Nephron (organoid): ENCODE measurements around the gene LRRC75A.

ENCODE experiments used
- H3K27ac Mint-ChIP-seq, 3 experiments: 2 replicates each; pipeline ENCODE4 v1.8.0; 2020; ENCODE audit warnings: mixed read lengths in 3 of 3, mild to moderate bottlenecking in 2 of 3, moderate library complexity in 1 of 3
- H3K27me3 Mint-ChIP-seq: 2 replicates; pipeline ENCODE4 v1.8.0; 2021; ENCODE audit warnings: low read depth, mild to moderate bottlenecking, moderate library complexity, mixed read lengths
- H3K36me3 Mint-ChIP-seq: 2 replicates; pipeline ENCODE4 v1.8.0; 2020; ENCODE audit warnings: low read depth, mixed read lengths
- H3K4me1 Mint-ChIP-seq: 2 replicates; pipeline ENCODE4 v1.8.0; 2020; ENCODE audit warnings: mixed read lengths
- H3K4me3 Mint-ChIP-seq, 3 experiments: 2 replicates each; pipeline ENCODE4 v1.8.0; 2020; ENCODE audit warnings: mild to moderate bottlenecking in 3 of 3, mixed read lengths in 3 of 3, moderate library complexity in 2 of 3
- H3K9me3 Mint-ChIP-seq: 2 replicates; pipeline ENCODE4 v1.8.0; 2020; ENCODE audit warnings: mixed read lengths
- TF ChIP-seq, protein P1 (sequence below), 3 experiments: fragments of 200-600 bp; sonication (generic); IDR thresholded peaks; one replicate each; pipeline ENCODE4 v1.5.0; 2021; ENCODE audit warnings: antibody characterized with exemption in 3 of 3; ENCODE audit not compliant: unreplicated experiment in 3 of 3

Gene LRRC75A

GRCh38 chr17:16467886-16468285 is 24.1 kb downstream of the LRRC75A start:
- Mint-ChIP-seq H3K4me1 (peaks cover 55% of the 10 kb centered on the region), H3K36me3 (no peaks in the 10 kb centered on the region), H3K9me3 (no peaks in the 10 kb centered on the region), H3K27me3 (no peaks in the 10 kb centered on the region), H3K4me3 (no peak overlapping the region), H3K27ac (peak overlapping the region in 1 of 3 experiments; percentile 64)
- TF ChIP-seq, protein P1, sequence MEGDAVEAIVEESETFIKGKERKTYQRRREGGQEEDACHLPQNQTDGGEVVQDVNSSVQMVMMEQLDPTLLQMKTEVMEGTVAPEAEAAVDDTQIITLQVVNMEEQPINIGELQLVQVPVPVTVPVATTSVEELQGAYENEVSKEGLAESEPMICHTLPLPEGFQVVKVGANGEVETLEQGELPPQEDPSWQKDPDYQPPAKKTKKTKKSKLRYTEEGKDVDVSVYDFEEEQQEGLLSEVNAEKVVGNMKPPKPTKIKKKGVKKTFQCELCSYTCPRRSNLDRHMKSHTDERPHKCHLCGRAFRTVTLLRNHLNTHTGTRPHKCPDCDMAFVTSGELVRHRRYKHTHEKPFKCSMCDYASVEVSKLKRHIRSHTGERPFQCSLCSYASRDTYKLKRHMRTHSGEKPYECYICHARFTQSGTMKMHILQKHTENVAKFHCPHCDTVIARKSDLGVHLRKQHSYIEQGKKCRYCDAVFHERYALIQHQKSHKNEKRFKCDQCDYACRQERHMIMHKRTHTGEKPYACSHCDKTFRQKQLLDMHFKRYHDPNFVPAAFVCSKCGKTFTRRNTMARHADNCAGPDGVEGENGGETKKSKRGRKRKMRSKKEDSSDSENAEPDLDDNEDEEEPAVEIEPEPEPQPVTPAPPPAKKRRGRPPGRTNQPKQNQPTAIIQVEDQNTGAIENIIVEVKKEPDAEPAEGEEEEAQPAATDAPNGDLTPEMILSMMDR (IDR thresholded peaks at IDR 0.05; ENCODE audit: unreplicated experiment in 3 of 3): no peak

DNA sequence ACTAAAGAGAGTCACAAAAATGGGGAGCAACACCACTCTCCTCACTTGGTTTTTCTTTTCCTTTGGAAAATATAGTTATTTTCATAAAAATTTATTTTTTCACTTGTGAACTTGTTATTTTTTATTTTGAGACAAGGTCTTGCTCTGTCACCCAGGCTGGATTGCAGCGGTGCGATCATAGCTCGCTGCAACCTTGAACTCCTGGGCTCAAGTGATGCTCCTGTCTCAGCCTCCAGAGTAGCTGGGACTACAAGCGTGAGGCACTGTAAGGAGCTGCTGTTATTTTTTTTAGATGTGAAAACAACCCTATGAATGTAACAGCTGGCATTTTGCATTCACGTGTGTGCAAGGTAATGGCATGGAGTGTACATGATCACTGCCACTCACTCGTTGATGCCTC is 24.9 kb downstream of the LRRC75A start:
- Mint-ChIP-seq H3K27ac (no peak overlapping the region), H3K36me3 (no peaks in the 10 kb centered on the region), H3K4me1 (peaks cover 48% of the 10 kb centered on the region), H3K27me3 (no peaks in the 10 kb centered on the region), H3K4me3 (no peak overlapping the region), H3K9me3 (no peaks in the 10 kb centered on the region)
- TF ChIP-seq, protein P1 (IDR thresholded peaks at IDR 0.05; ENCODE audit: unreplicated experiment in 3 of 3): no peak

GRCh38 chr17:16466407-16466806 is 25.6 kb downstream of the LRRC75A start:
- Mint-ChIP-seq H3K4me1 (peaks cover 42% of the 10 kb centered on the region), H3K4me3 (no peak overlapping the region), H3K36me3 (peaks cover 2% of the 10 kb centered on the region), H3K27me3 (no peaks in the 10 kb centered on the region), H3K9me3 (no peaks in the 10 kb centered on the region), H3K27ac (no peak overlapping the region)
- TF ChIP-seq, protein P1 (IDR thresholded peaks at IDR 0.05; ENCODE audit: unreplicated experiment in 3 of 3): no peak

DNA sequence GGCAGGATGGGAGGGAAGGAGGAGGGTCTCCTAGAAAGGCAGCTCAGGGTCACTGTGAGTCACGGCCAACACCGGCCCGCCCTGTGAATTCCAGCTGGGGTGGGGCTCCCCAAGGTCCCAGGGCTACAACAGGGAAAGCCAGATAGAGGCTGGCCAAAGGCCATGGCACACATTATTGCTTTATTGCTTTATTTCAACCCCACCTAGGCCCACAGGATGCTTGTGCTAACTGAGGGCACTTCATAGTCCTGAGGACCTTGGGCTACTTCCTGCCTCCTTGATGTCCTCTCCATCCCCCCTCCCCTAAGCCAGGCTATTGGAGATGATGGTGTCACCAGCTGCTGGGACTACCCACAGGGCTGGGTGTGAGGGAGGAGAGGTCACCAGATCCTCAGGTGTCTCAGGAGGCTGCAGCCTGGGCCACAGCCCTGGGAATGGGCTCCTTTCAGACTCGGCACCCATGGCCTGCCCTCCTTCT is 26.1 kb downstream of the LRRC75A start:
- no peak overlapping the region for H3K27ac Mint-ChIP-seq
- peaks cover 37% of the 10 kb centered on the region for H3K4me1 Mint-ChIP-seq
- H3K9me3 Mint-ChIP-seq: no peaks in the 10 kb centered on the region
- TF ChIP-seq, protein P1 (IDR thresholded peaks at IDR 0.05; ENCODE audit: unreplicated experiment in 3 of 3): no peak
- no peak overlapping the region for H3K4me3 Mint-ChIP-seq
- no peaks in the 10 kb centered on the region for H3K27me3 Mint-ChIP-seq
- peaks cover 6% of the 10 kb centered on the region for H3K36me3 Mint-ChIP-seq

GRCh38 chr17:16465052-16465312 is 27.0 kb downstream of the LRRC75A start:
- Mint-ChIP-seq H3K4me3 (no peak overlapping the region), H3K36me3 (peaks cover 6% of the 10 kb centered on the region), H3K9me3 (no peaks in the 10 kb centered on the region), H3K4me1 (peaks cover 28% of the 10 kb centered on the region), H3K27ac (no peak overlapping the region), H3K27me3 (no peaks in the 10 kb centered on the region)
- TF ChIP-seq, protein P1 (IDR thresholded peaks at IDR 0.05; ENCODE audit: unreplicated experiment in 3 of 3): no peak

DNA sequence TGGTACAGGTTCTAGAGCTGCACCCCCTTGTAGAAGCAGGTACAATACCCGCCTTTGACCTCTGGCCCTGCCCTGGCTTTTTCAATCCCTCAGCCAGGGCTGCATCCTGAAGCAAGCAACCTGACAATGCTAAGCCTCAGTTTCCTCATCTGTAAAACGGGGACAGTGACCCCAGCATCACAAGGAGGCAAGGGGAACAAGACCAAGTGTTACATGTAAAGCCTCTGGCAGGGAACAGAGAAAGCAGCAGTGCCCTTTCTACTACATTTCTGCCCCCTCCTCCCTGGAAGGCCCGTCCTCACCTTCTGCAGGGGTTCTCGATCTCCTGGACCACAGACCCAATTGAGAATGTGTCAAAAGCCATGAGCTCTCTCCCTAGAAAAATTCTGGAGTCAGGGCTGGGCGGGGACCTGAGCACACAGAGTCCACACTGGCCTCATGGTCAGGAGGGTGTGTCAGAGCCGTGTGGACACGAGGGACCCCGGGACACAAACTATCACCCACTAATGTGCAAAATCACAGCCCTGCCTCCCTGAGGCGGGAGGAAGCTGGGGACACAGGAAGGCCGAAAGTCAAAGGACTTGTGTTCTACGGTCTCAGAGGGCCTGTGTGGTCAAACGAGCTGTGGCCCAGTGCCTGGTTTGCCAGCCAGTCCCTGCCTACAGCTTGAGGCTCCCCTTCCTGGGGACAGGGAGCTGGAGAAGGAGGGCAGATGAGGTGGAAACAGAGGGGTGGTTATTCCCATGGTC is 27.5 kb downstream of the LRRC75A start:
- H3K9me3 Mint-ChIP-seq: no peaks in the 10 kb centered on the region
- peaks cover 6% of the 10 kb centered on the region for H3K36me3 Mint-ChIP-seq
- TF ChIP-seq, protein P1 (IDR thresholded peaks at IDR 0.05; ENCODE audit: unreplicated experiment in 3 of 3): no peak
- H3K4me3 Mint-ChIP-seq: no peak overlapping the region
- H3K4me1 Mint-ChIP-seq: peaks cover 23% of the 10 kb centered on the region
- no peaks in the 10 kb centered on the region for H3K27me3 Mint-ChIP-seq
- H3K27ac Mint-ChIP-seq: no peak overlapping the region
